Ovary (tissue), 3 donors: Measurements from ENCODE around the gene TUBGCP5.
"Not testable (repeated sequence)": the region's sequence is repeated elsewhere in the genome, so short reads cannot be mapped to it uniquely, and the experiment has no call there.

ENCODE experiments used
- POLR2A ChIP-seq: fragments of 450-650 bp; IDR thresholded peaks from one replicate; pipeline ENCODE4 v1.6.1; 2017; ENCODE audit warnings: antibody characterized with exemption, mild to moderate bottlenecking, moderate library complexity
- TF ChIP-seq, protein P1 (sequence below), 3 donors: fragments of 450-650 bp in 2 of 3; fragments of 200-600 bp in 1 of 3; IDR thresholded peaks; one replicate each; pipeline versions ENCODE4 v1.5.1 to v1.8.0; 2016 to 2022; ENCODE audit warnings: antibody characterized with exemption in 3 of 3, mild to moderate bottlenecking in 1 of 3
- donor health status: DM: no; HTN: no; CAD: no.

DNA sequence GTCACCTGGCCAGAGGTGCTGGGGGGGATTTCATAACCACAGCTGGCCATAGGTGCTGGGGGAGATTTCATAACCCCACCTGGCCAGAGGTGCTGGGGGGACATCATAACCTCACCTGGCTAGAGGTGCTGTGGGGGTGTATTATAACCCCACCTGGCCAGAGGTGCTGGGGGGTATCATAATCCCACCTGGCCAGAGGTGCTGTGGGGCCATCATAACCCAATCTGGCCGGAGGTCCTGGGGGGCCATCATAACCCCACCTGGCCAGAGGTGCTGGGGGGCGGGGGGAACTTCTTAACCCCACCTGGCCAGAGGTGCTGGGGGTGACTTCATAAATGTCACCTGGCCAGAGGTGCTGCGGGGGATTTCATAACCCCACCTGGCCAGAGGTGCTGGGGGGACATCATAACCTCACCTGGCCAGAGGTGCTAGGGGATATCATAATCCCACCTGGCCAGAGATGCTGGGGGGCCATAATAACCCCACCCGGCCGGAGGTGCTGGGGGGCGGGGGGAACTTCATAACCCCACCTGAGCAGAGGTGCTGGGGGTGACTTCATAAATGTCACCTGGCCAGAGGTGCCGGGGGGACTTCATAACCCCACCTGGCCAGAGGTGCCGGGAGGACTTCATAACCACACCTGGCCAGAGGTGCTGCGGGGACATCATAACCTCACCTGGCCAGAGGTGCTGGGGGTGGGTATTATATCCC is 9.4 kb upstream of the TUBGCP5 start:
- TF ChIP-seq, protein P1, sequence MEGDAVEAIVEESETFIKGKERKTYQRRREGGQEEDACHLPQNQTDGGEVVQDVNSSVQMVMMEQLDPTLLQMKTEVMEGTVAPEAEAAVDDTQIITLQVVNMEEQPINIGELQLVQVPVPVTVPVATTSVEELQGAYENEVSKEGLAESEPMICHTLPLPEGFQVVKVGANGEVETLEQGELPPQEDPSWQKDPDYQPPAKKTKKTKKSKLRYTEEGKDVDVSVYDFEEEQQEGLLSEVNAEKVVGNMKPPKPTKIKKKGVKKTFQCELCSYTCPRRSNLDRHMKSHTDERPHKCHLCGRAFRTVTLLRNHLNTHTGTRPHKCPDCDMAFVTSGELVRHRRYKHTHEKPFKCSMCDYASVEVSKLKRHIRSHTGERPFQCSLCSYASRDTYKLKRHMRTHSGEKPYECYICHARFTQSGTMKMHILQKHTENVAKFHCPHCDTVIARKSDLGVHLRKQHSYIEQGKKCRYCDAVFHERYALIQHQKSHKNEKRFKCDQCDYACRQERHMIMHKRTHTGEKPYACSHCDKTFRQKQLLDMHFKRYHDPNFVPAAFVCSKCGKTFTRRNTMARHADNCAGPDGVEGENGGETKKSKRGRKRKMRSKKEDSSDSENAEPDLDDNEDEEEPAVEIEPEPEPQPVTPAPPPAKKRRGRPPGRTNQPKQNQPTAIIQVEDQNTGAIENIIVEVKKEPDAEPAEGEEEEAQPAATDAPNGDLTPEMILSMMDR (IDR thresholded peaks at IDR 0.05): not testable (repeated sequence)
- TF ChIP-seq POLR2A: not testable (repeated sequence)
